Measurements from ENCODE around the gene TFDP3.

DNA sequence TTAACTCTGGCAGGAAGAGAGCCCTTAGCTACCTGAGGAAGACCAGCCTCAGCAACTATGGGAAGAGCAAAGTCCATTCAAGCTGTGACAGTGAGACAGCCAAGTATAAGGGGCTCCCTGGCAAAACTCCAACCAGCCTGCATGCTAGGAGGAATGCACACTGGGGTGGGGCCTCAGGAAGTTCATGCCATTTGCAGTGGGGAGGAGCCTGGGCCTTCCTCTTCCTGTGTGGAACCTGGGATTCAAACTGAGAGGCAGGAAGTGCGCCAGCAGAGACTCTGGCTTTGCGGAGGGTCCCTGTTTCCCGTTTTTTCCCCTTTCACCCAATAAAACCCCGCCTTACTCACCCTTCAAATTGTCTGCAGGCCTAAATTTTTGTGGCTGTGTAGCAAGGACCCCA lies 33.0 kb downstream of the TFDP3 start:
- TF ChIP-seq, protein P1, sequence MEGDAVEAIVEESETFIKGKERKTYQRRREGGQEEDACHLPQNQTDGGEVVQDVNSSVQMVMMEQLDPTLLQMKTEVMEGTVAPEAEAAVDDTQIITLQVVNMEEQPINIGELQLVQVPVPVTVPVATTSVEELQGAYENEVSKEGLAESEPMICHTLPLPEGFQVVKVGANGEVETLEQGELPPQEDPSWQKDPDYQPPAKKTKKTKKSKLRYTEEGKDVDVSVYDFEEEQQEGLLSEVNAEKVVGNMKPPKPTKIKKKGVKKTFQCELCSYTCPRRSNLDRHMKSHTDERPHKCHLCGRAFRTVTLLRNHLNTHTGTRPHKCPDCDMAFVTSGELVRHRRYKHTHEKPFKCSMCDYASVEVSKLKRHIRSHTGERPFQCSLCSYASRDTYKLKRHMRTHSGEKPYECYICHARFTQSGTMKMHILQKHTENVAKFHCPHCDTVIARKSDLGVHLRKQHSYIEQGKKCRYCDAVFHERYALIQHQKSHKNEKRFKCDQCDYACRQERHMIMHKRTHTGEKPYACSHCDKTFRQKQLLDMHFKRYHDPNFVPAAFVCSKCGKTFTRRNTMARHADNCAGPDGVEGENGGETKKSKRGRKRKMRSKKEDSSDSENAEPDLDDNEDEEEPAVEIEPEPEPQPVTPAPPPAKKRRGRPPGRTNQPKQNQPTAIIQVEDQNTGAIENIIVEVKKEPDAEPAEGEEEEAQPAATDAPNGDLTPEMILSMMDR (IDR thresholded peaks at IDR 0.05; ENCODE audit: insufficient read depth, low read length, poor library complexity, severe bottlenecking), result no peak
- TF ChIP-seq EZH2phosphoT487 (conservative IDR thresholded peaks at IDR 0.05; ENCODE audit: low read length), result no peak
